ENCODE measurements around the gene PPP1R16B. TPM values are rescaled to one million over a fixed set of nuclear protein-coding genes. Genes with fewer than 3 reads are reported as not detected.

The PPP1R16B gene
- total and polyA plus RNA-seq, 10 of the 15 experiments (the other 5 are each of a cell fraction or from before 2014, with no cell fraction given) = 13.4 to 90.2 (median 66.7) TPM

- Histone ChIP-seq H3K4me3 (peak overlapping the region; percentile 8; the same call in 1 of the 2 replicates), H3K9ac (ENCODE audit: control insufficient read depth, insufficient read depth, low read length) (no peak overlapping the region), H2AFZ (ENCODE audit: control insufficient read depth, low read depth, low read length) (no peak overlapping the region), H4K20me1 (ENCODE audit: control insufficient read depth, insufficient read depth) (peaks cover 3% of the 10 kb centered on the region; the same call in 1 of the 2 replicates), H3K36me3 (ENCODE audit: control insufficient read depth in 2 of 2, insufficient read depth in 2 of 2, low read length in 1 of 2) (peaks cover 2 to 4% of the 10 kb centered on the region in 2 experiments), H3K4me2 (ENCODE audit: control insufficient read depth, insufficient read depth) (peak overlapping the region; percentile 28; the same call in 1 of the 2 replicates), H3K27ac (ENCODE audit: control insufficient read depth, insufficient read depth) (no peak overlapping the region), H3K9me3 (replicated peaks; ENCODE audit: control insufficient read depth, insufficient read depth, low read length) (no peaks in the 10 kb centered on the region), H3K4me1 (ENCODE audit: control insufficient read depth, insufficient read depth, low read length) (peaks cover 61% of the 10 kb centered on the region), H3K27me3 (replicated peaks in 1 of 2; ENCODE audit: control insufficient read depth in 2 of 2, insufficient read depth in 2 of 2, low read length in 1 of 2) (no peaks in the 10 kb centered on the region), H3K79me2 (ENCODE audit: control insufficient read depth, insufficient read depth, low read length) (peaks cover 93% of the 10 kb centered on the region)
- intact Hi-C loops (cut with micrococcal nuclease; ENCODE audit: unreplicated experiment) (no loop called here), in situ Hi-C loops (cut with MboI) (no loop called here)
- no TSS peak for BruUV-seq (replicated peaks)
- ChIA-PET POLR2A (interaction anchor here (0.8 to 1.1 kb wide), 4 partner anchors 27 to 148 kb away, joined by 3 to 5 read pairs (median 4); no protein-coding TSS in a partner anchor), CTCF (interaction anchor here (1.3 to 3.7 kb wide), 3 partner anchors 22 to 80 kb away, joined by 4 to 17 read pairs (median 14); no protein-coding TSS in a partner anchor), RAD21 (ENCODE audit: unreplicated experiment) (interaction anchor here (1.1 to 2.8 kb wide), 6 partner anchors 10 to 80 kb away, joined by 4 to 14 read pairs (median 6); no protein-coding TSS in a partner anchor), SMC1A (ENCODE audit: uncharacterized antibody, unreplicated experiment) (interaction anchor here (1.2 to 11.1 kb wide), 6 partner anchors 14 to 80 kb away, joined by 4 to 187 read pairs (median 14); no protein-coding TSS in a partner anchor)
- FAIRE-seq (no peak), DNase-seq (ENCODE audit: low read depth, low spot score) (no peak), ATAC-seq (no peak)
- 89% methylated on average over 4 of the region's 4 CpGs for WGBS (ENCODE audit: insufficient coverage, insufficient replicate concordance, low lambda C conversion rate, missing lambda C conversion rate)
- peak; percentile 63 for TF ChIP-seq POLR2AphosphoS5 (IDR thresholded peaks at IDR 0.05; ENCODE audit: low read length)
- no peak for TF ChIP-seq NKRF (conservative IDR thresholded peaks at IDR 0.05)
- no peak for TF ChIP-seq JUND (IDR thresholded peaks at IDR 0.05; ENCODE audit: low read depth, low read length)
- no peak for TF ChIP-seq CBFB (IDR thresholded peaks at IDR 0.05; ENCODE audit: low read depth)
- peak; percentile 31; the same call in 1 of the 2 replicates for TF ChIP-seq POLR2A (IDR thresholded peaks at IDR 0.05; ENCODE audit: low read depth, low read length)
- no peak for TF ChIP-seq RAD51 (IDR thresholded peaks at IDR 0.05)
- TF ChIP-seq NRF1 (conservative IDR thresholded peaks at IDR 0.05; ENCODE audit: low read depth, low read length) = no peak
- TF ChIP-seq CHD2 (IDR thresholded peaks at IDR 0.05; ENCODE audit: borderline replicate concordance, low read depth, low read length) = no peak
- no peak for TF ChIP-seq NFYB (IDR thresholded peaks at IDR 0.05; ENCODE audit: insufficient read depth, low read depth, low read length)
- TF ChIP-seq ZNF592 (IDR thresholded peaks at IDR 0.05) = no peak
Measured at GRCh38 chr20:38812709-38813573, 7.4 kb downstream of the PPP1R16B start.

Data from GM12878 (cell line).